ENCODE data around the gene SIGMAR1.

Gene SIGMAR1

GRCh38 chr9:34603610-34604231 lies 33.9 kb downstream of the SIGMAR1 start:
- DNase-seq (ENCODE audit: low read depth, low spot score), result no peak

- no peak for DNase-seq (ENCODE audit: low read depth, low spot score)
Observed at GRCh38 chr9:34601937-34602573, 35.5 kb downstream of the SIGMAR1 start.

- DNase-seq (ENCODE audit: low read depth, low spot score), result no peak
Observed at GRCh38 chr9:34600908-34601307, 36.7 kb downstream of the SIGMAR1 start.

DNA sequence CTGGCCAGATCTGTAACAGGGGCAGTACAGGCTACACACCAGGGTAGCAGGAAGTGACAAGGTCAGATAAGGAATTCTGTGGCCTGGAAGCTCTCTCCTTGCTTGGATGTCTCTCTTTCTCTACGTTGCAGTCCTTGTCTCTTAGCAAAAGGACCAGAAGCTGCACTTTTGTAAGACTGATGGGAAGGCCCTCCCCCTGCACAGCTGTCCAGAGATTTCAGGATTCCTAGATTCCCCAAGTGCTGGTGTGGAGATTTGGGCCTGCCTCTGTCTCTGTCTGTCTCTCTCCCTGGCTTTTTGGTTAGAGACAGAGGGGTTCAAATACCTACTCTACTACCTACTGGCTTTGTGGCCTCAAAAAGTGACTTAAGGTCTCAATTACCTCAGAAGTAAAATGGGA lies 38.0 kb downstream of the SIGMAR1 start:
- no peak for DNase-seq (ENCODE audit: low read depth, low spot score)

DNA sequence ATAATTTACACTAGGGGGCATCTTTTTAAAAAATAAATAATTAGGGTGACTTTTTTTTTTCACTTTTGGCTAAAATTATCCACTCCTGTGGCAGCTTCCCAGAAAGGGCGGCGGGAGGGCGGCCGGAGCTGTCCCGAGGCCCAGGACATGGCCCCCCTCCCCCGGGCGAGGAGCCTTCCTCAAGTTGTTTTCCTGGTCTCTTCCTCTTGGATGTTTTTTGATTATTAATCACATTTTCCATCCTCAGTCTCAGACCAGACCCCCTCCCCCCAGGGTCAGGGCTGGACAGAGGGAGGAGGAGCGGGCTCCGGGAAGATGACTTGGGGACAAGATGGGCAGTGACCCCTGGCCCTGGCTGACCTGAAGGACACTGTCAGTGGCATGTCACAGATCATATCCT lies 43.4 kb downstream of the SIGMAR1 start:
- DNase-seq (ENCODE audit: low read depth, low spot score), result no peak

- DNase-seq (ENCODE audit: low read depth, low spot score), result no peak
Observed at GRCh38 chr9:34592895-34593601, 44.5 kb downstream of the SIGMAR1 start.

GRCh38 chr9:34591917-34592866 lies 45.4 kb downstream of the SIGMAR1 start:
- no peak for DNase-seq (ENCODE audit: low read depth, low spot score)

DNA sequence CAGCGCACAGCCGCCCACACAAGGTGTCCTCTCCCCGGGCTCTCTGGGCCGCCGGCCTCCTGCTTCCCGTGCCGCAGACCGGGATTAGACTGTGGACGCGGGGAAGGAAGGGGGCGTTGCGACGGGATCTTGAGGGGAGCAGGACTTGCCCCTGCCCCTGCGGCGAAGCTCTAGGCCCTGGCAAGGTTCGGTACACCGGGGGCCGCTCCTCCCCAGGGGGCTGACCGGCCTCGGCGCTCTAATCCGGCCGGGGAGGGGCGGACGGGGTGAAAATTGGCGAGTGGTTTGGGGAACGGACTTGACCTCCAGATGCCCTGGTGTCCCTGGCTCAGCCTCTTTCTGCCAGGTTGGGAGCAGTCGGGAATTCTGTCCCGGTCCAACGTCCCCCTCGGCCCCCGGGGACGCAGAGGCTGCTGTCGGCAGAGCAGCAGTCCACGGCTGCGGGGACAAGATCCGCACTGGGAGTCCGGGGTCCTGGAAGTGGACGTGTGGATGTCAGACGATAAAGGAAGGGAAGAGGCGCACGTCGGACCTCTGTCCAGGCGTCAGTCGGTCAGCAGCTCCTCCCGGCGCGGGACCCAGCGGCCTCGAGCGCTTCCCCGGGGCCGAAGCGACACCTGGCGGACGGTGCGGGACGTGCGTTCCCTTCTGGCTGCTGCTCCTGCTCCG lies 46.2 kb downstream of the SIGMAR1 start:
- no peak for DNase-seq (ENCODE audit: low read depth, low spot score)

DNA sequence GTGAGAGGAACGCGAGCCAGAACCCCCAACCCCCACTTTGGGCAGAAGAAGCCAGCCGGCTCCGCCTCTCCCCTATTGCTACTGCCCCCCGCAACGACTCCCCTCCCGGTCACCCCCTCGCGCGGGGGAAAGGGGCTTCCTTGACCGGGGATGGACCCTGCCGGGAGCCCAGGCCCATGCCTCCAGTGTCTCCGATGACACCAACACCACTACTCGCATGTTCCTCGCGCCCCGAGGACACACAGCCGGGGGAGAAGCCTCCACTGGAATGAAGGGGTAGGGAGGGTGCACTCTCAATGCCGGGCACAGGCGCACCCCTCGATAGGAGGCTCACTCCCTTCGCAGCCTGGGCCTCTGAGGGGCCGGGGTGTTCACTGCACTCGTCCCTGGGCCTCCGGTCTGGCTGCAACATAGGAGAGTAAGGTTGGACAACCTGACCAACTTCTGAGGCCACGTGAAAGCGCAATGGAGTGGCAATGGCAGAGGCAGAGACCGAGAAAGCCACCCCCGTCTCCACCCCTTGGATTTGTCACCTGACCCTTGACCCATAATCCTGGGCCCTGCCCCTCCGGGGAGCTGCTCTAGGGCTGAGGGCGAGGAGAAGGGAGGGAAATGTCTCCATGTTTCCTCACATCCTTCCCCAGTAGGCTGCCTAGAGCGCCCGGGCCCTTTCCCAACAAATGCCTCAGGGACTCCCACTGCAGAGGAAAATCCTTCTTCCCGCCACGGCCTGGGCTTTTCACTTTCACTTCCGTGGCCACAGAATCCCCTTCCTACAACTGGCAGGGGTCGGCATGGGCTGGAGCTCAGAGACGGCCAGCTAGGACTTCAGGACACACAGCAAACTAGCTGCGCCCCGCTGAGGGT lies 47.0 kb downstream of the SIGMAR1 start:
- no peak for DNase-seq (ENCODE audit: low read depth, low spot score)

- no peak for DNase-seq (ENCODE audit: low read depth, low spot score)
Observed at GRCh38 chr9:34589636-34590380, 47.8 kb downstream of the SIGMAR1 start, which contains the start of gene CNTFR. Gene CNTFR, minus strand, starts transcription at chr9:34589724. Its CDS starts 20,743 bp downstream, at chr9:34568981.

GRCh38 chr9:34588671-34589635 lies 48.6 kb downstream of the SIGMAR1 start:
- no peak for DNase-seq (ENCODE audit: low read depth, low spot score)

GRCh38 chr9:34587271-34587670 lies 50.3 kb downstream of the SIGMAR1 start:
- DNase-seq (ENCODE audit: low read depth, low spot score), result no peak

- no peak for DNase-seq (ENCODE audit: low read depth, low spot score)
Observed at GRCh38 chr9:34585946-34586669, 51.5 kb downstream of the SIGMAR1 start.

GRCh38 chr9:34584970-34585369 lies 52.6 kb downstream of the SIGMAR1 start:
- no peak for DNase-seq (ENCODE audit: low read depth, low spot score)

All from iPS DF 19.7 (cell line).